GM12892 (cell line): ENCODE data around the gene ECI1.

Experiments
- DNase-seq: peaks from one replicate; pipeline ENCODE4 v3.0.0; 2011; ENCODE audit not compliant: insufficient read length
- FAIRE-seq: peaks from 2 replicates; lab custom pipeline; 2011; peaks lifted over from hg19 to GRCh38; lab: Jason Lieb, UNC
- POLR2A ChIP-seq: IDR thresholded peaks from 2 replicates; pipeline ENCODE4 v1.6.1; 2011; ENCODE audit warnings: low read depth, low read length, control low read depth
- POLR2AphosphoS5 ChIP-seq: IDR thresholded peaks from 2 replicates; pipeline ENCODE4 v1.6.1; 2011; ENCODE audit warnings: low read depth, low read length, control low read depth
- TAF1 ChIP-seq: IDR thresholded peaks from 2 replicates; pipeline ENCODE4 v1.6.1; 2011; ENCODE audit warnings: low read depth, mild to moderate bottlenecking, control low read depth, low read length, borderline replicate concordance

The ECI1 gene

GRCh38 chr16:2278272-2278608 is 26.9 kb upstream of the ECI1 start:
- FAIRE-seq (no peak), DNase-seq (no peak)
- TF ChIP-seq POLR2A (no peak), TAF1 (no peak), POLR2AphosphoS5 (no peak)

GRCh38 chr16:2277466-2278271 is 26.3 kb upstream of the ECI1 start:
- TF ChIP-seq TAF1 (no peak), POLR2AphosphoS5 (no peak), POLR2A (no peak)
- no peak for FAIRE-seq
- no peak for DNase-seq

- FAIRE-seq = no peak
- TF ChIP-seq TAF1 = no peak
- no peak for TF ChIP-seq POLR2A
- no peak for TF ChIP-seq POLR2AphosphoS5
- no peak for DNase-seq
These were observed 25.2 kb upstream of the ECI1 start for GRCh38 chr16:2276368-2277195.

GRCh38 chr16:2275476-2276367 is 24.3 kb upstream of the ECI1 start:
- no peak for TF ChIP-seq TAF1
- no peak for TF ChIP-seq POLR2A
- no peak for TF ChIP-seq POLR2AphosphoS5
- FAIRE-seq (no peak), DNase-seq (no peak)

GRCh38 chr16:2273931-2274330 is 22.5 kb upstream of the ECI1 start:
- TF ChIP-seq POLR2A (no peak), TAF1 (no peak), POLR2AphosphoS5 (no peak)
- FAIRE-seq = no peak

GRCh38 chr16:2273484-2273883 is 22.1 kb upstream of the ECI1 start:
- TF ChIP-seq POLR2A (no peak), POLR2AphosphoS5 (no peak), TAF1 (no peak)
- FAIRE-seq (no peak), DNase-seq (no peak)

More at GRCh38 chr16:2273931-2274330, 22.5 kb upstream of the ECI1 start:
- no peak for DNase-seq

- DNase-seq (no peak), FAIRE-seq (no peak)
- no peak for TF ChIP-seq POLR2AphosphoS5
- no peak for TF ChIP-seq TAF1
- TF ChIP-seq POLR2A = no peak
These were observed 20.6 kb upstream of the ECI1 start for GRCh38 chr16:2271848-2272461.

- FAIRE-seq (no peak), DNase-seq (no peak)
- TF ChIP-seq TAF1 (no peak), POLR2A (no peak), POLR2AphosphoS5 (no peak)
These were observed 19.4 kb upstream of the ECI1 start for GRCh38 chr16:2270588-2271470.

- no peak for FAIRE-seq
- TF ChIP-seq POLR2A (no peak), POLR2AphosphoS5 (no peak), TAF1 (no peak)
- no peak for DNase-seq
These were observed 18.7 kb upstream of the ECI1 start for GRCh38 chr16:2270070-2270462.
